ENCODE results near the gene LMOD3.

- TF ChIP-seq BHLHE40 (IDR thresholded peaks at IDR 0.05; ENCODE audit: borderline replicate concordance) (no peak), ELF4 (IDR thresholded peaks at IDR 0.05) (no peak), ZNF384 (IDR thresholded peaks at IDR 0.05) (no peak), SUZ12 (IDR thresholded peaks at IDR 0.05) (no peak), SP1 (IDR thresholded peaks at IDR 0.05) (no peak), FOXM1 (IDR thresholded peaks at IDR 0.05; ENCODE audit: borderline replicate concordance) (no peak), LEF1 (IDR thresholded peaks at IDR 0.05; ENCODE audit: borderline replicate concordance) (no peak)
Measured at GRCh38 chr3:69063636-69064035, 58.8 kb downstream of the LMOD3 start.
